HG03460 (cell line): ENCODE results near the gene SRPK2.
A peak's percentile ranks its signal among the peaks of the same experiment; 100 is the strongest.

Experiments
- ATAC-seq: cut with Tn5 transposase; IDR thresholded peaks from one replicate; pipeline ENCODE4 v1.9.1; 2021; ENCODE audit not compliant: unreplicated experiment

The SRPK2 gene

DNA sequence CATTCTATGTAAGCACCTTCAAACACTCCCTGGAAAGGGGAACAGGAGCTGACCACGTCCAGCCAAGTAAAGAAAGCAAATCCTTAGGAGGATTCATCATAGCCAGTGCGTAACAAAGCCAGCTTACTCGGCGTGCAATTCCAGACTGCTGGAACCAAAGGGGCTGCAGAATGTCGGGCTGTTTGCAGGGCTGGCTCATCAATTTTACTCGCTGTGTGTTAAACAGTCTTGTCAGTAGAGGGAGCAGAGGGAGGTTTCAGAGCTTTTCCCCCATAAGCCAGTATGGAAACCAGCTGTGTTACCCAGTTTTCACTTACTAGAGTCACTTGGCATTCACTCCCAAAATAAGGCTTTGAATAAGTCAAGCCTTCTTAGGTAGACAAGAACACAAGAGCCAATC is 247.7 kb downstream of the SRPK2 start:
- no peak for ATAC-seq

DNA sequence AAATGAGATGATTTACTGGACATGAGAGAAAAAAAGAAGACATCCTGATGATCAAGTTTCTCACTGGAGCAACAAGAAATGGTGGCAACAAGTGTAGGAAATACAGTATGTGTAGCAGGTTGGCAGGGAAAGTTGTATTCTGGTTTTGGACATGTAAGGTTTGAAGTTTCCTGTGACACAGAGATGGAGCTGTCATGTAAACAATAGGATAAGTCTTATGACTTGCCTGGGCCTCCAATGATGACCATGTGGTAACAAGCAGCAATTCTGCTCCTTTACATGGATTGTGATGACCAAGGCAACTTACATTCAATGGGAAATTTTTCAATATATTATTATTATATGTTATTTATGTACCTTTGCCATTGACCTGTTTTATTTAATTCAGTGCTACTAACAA is 249.3 kb downstream of the SRPK2 start:
- ATAC-seq = no peak

GRCh38 chr7:105137898-105138297 is 250.8 kb downstream of the SRPK2 start:
- no peak for ATAC-seq

DNA sequence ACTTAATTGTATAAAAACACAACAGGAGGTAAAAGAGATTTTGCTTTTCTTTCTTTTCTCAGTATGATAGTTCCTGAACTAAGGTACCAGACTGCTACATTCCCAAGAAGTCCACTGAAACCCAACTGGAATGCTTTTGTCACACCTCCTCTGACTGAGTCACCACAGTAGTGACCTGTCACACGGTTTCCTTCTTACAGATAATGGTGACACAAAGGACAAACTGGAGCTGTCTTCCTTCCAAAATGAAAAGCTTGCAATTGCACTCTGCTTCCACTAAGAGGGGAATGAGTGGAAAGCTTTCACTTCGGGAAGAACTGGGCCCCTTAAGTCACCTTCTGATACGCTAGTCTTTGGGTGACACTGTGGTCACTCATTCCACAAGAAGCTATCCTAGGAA is 252.5 kb downstream of the SRPK2 start:
- no peak for ATAC-seq

DNA sequence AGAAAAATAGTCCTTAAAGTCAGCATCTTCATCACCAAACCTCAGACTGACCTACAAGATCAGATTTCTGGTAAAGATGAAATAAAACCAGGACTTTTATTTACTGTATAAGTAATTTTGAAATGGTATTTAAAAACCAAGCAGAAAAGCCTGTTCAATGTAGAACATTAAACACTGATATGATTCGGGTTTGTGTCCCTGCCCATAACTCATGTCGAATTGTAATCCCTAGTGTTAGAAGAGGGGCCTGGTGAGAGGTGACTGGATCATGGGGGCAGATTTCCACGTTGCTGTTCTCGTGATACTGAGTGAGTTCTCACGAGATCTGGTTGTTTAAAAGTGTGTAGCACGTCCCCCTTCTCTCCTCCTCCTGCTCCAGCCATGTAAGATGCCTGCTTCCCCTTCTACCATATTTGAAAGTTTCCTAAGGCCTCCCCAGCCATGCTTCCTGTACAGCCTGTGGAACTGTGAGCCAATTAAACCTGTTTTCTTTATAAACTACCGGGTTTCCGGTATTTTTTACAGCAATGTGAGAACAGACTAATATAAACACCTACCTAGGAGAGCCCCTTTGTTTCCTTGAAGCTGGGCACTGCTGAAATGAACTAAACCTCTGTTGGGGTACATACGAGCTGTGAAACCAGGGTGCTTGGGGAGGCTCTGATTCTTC is 254.6 kb downstream of the SRPK2 start:
- ATAC-seq = no peak

GRCh38 chr7:105133358-105133757 is 255.4 kb downstream of the SRPK2 start:
- ATAC-seq = no peak

GRCh38 chr7:105132835-105133234 is 255.9 kb downstream of the SRPK2 start:
- no peak for ATAC-seq

- ATAC-seq = no peak
These were observed 256.4 kb downstream of the SRPK2 start for GRCh38 chr7:105132335-105132734.

DNA sequence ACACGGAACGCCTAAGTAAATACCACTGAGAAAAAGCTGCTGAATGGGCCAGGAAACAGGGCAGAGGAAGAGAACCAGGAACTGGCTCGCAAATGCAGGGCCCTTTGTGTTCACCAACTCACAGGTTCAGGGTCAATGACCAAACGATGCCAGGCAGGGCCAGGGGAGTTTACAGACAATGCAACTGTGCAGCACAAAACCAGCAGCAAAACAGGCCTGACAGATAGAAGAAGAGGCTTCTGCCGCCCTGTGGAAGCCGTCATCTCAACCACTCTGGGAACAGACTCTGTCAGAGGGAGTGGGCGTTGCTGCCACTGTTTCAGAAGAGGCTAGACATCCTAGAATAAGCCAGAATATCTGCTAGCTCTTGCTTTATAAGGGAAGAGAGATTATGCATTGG is 256.8 kb downstream of the SRPK2 start:
- ATAC-seq = no peak

- peak; percentile 75 for ATAC-seq
These were observed 257.6 kb downstream of the SRPK2 start for GRCh38 chr7:105131033-105131656.

- no peak for ATAC-seq
These were observed 258.1 kb downstream of the SRPK2 start for GRCh38 chr7:105130580-105130979.

GRCh38 chr7:105130048-105130447 is 258.7 kb downstream of the SRPK2 start:
- ATAC-seq = no peak

- no peak for ATAC-seq
These were observed 261.5 kb downstream of the SRPK2 start for GRCh38 chr7:105127179-105127578.

DNA sequence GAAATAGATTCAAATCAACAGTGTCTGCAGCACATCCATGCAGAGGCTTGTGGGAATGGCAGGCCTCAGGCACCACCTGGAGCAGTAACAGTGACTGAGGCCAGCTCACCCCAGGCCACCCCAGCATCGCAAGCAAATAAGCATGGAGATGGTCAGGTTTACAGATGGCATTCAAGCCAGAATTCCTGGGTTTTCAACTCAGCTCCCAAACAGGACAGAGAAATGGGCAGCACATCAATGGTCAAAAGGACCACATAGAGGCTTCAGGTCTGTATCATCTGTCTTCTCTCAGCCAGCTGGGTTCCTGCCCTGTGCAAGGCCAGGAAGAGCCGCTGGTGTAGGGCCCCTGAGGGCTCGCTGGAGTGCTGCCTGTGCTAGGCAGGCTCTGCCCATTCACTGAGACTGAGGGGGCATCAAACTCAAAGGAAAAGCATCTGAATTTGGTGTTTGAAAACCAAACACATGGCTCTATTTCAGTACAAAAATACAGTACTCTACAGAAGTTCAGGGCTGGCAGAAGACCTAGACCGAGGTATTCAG is 262.2 kb downstream of the SRPK2 start:
- no peak for ATAC-seq

- no peak for ATAC-seq
These were observed 263.0 kb downstream of the SRPK2 start for GRCh38 chr7:105125745-105126144.

DNA sequence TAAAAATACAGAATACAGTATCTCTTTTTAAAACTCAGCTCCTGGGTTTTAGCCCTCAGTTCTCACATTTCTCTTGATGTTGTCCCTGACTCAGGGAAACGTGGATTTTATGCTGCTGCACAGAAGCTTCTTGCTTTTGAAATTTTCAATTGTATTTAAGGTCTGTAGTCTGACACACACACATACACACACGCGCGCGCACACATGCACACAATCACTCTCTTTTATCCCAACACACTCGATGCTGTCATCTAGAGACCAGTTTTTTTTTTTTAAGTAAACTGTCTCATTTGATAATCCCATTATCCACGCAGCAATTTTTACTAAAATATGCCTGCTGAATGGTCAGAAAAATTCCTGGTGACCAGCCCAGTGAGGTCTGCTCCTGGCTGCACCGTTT is 266.1 kb downstream of the SRPK2 start:
- ATAC-seq = no peak

DNA sequence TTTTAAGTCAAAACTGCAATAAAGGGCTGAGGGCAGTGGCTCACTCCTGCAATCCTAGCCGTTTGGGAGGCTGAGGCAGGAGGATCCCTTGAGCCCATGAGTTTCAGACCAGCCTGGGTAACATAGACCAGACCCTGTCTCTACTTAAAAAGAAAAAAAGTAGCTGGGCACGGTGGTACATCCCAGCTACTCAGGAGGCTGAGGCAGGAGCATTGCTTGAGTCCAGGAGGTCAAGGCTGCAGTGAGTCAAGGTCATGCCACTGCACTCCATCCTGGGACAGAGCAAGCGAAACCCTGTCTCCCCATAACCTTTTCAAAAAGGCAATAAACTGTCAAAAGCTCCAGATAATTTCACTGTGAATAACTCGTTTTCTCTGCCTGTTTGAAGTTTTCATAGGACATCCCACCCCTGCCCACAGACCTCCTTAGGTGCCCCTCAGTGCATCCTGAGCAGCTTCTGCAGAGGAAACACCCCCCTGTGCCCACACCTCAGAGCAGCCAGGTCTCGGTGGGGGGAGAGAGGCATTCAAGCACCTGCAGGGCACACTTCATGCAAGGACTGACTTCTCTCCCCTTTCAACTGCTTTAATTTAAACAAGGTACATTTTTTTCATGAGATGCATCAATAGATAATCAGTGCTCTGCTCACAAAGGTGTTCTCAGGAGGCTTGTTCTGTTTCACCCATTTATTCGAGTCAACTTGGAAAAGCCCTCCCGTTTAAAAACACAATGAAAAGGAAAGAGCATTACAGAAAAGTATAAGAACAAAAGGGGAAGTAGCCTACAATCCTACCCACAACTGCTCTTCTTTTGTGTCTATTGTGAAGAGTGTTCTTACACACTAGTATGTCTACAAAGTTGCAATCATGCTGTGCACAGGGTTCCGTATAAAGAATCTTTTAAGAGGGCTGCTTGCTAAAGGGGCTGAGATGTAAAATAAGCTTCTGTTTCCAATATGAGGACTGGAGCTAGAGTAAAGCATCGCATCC is 269.8 kb downstream of the SRPK2 start:
- no peak for ATAC-seq

DNA sequence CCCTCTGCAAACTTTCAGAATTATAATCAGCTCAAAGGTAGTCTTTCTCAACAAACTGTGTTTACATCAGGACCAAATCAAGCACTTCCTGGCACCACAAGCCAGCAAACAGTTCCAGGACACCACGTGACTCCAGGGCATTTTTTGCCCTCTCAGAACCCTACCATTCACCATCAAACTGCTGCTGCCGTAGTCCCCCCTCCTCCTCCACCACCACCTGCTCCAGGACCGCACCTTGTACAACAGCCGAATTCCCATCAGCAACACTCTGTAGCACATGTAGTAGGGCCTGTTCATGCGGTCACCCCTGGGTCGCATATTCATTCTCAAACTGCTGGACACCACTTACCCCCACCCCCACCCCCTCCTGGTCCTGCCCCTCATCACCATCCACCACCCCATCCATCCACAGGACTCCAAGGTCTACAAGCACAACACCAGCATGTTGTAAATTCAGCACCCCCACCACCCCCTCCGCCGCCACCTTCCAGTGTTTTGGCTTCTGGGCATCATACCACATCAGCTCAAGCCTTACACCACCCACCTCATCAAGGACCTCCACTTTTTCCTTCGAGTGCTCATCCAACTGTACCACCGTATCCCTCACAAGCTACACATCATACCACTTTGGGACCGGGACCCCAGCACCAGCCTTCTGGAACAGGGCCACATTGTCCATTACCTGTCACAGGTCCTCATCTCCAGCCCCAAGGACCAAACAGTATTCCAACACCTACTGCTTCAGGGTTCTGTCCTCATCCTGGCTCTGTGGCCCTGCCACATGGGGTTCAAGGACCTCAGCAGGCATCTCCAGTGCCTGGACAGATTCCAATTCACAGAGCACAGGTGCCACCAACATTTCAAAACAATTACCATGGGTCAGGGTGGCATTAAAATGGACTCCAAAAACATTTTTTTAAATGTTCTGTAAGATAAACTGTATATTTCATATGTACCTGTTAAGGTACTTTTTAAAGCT is 276.0 kb downstream of the SRPK2 start:
- no peak for ATAC-seq

DNA sequence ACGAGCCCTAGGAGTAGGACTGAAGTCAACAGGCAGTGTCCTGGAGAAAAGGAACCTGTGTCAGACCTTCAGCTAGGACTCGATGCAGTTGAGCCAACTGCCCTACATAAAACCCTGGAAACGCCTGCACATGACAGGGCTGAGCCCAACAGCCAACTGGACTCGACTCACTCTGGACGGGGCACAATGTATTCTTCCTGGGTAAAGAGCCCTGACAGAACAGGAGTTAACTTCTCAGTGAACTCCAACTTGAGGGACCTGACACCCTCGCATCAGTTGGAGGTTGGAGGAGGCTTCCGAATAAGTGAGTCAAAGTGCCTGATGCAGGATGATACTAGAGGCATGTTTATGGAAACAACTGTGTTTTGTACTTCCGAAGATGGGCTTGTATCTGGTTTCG is 281.3 kb downstream of the SRPK2 start:
- no peak for ATAC-seq

DNA sequence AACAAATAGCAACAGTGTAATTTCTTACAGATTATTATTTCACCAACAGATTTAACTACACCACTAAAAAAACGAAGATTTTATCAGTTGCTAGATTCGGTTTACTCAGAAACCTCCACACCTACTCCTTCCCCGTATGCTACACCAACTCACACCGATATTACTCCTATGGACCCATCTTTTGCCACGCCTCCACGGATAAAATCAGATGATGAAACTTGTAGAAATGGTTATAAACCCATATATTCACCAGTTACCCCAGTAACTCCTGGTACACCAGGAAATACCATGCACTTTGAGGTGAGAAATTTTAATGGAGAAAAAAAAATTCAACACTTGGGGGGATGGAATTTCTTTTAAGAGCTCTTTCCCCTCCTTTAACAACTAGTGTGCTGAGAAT is 282.2 kb downstream of the SRPK2 start:
- ATAC-seq = no peak
